Putamen (tissue), 1 donor: ENCODE measurements around the gene NKX1-1.
"Not testable (repeated sequence)": the region's sequence is repeated elsewhere in the genome, so short reads cannot be mapped to it uniquely, and the experiment has no call there.

Experiments
- DNase-seq: peaks from one replicate; pipeline ENCODE4 v3.0.0-alpha.2; 2016; ENCODE audit warnings: low spot score

NKX1-1 gene

DNA sequence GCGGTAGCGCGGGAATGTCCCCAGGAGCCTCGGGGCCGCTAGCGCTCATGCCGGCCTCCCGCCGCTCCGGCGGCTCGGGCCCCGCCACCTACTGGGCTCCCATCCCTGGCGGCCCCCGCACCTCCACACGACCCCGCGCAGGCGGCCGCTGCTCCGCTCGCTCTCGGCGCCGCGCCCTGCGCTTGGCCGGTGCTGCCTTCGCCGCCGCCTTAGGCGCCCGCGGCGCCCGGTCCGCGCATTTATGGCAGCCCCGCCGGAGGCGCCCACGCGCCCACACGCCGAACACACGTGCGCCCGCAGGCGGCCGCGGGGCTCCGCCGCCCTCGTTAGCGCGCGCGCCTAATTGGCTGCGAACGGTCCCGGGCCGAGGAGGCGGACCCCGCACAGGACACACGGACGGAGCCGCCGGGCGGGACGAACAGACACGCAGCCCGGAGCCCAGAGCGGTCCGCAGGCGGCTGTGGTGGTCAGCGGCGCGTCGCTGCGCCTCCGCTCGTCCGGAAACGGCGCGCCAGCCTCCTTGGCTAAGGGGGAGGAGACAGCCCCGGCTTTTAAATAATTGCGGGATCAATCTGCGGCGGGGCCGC, at the start of gene NKX1-1:
Gene NKX1-1 (minus strand): TSS at position 49 of the 587 bp plus-strand sequence. CDS start 0 bp downstream, at position 49.
- DNase-seq, result no peak

DNA sequence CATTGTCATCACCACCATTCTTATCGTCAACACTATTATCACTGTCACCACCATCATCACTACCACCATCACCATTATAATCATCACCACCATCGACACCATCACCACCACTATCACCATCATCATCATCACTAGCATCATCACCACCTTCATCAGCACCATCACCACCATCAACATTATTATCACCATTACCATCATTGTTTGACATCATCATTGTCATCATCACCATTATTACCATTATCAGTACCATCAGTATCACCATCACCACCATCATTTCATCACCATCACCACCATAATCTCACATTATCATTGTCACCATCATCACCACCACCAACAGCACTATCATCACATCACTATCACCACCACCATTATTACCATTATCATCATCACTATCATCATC, 47.5 kb upstream of the NKX1-1 start:
- DNase-seq, result no peak

DNA sequence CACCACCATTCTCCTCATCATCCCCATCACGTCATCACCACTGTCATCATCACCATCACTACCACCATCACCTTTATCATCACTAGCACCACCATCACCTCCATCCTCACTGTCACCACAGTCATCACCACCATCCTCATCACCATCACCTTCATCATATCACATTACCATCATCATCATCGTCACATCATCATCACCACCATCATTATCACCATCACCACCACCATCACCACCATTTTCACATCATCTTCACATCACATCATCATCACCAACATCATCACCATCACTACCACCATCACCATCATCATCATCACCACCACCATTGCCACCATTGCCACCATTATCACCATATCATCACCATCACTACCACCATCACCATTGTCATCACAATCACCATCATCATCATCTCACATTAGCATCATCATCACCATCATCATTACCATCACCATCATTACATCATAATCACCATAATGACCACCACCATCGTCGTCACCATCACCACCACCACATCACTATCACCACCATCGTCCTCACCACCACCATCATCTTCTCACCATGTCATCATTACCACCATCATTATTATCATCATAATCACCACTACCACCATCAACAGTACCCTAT, 46.3 kb upstream of the NKX1-1 start:
- DNase-seq, result no peak

DNA sequence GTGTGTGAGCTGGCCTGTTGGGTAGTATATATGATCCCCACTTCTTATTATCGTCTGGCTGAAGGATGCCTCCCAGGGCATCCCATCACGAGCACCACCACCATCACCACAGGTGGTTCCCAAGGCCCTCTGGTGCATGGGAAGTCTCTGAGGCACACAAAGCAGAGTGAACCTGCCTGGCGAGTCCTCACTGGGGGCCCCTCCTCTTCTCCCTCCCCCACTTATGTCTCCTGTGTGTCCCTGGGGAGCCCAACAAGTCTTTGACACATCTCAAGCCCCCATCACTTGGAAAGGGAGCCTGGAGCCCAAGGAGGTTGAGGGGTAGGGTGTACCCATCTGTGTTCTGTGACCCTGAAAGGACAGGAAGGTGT, 45.5 kb upstream of the NKX1-1 start:
- no peak for DNase-seq

DNA sequence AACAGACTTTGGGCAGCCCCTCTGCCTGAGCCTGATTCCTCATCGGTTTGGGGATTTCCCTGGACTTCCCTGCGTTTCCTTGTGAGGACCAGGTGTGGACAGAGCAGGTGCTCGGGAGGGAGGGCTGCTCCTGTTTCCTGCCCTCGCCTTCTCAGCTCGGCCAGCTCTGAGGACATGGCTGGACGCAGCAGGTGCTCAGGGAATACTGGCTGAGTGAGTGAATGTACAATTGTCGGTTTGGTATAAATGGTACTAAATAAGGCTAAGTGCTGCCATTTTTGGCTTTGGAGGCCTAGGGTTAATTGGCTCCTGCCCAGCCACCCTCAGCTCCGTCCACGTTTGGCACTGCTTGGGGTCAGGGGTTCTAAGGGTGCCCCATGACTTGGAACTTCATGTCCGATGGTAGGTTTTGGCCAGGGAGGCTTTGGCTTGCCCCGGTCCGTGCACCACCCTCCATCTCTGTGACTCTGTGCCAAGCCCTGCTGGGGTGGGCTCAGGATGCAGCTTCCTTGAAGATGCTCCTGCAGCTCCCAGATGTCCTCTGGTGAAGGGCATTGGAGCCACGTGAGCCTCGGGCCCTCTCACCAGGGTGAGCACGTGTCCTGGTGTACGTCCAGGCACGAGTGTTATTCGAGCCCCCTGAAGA, 45.0 kb upstream of the NKX1-1 start:
- DNase-seq, result no peak

DNA sequence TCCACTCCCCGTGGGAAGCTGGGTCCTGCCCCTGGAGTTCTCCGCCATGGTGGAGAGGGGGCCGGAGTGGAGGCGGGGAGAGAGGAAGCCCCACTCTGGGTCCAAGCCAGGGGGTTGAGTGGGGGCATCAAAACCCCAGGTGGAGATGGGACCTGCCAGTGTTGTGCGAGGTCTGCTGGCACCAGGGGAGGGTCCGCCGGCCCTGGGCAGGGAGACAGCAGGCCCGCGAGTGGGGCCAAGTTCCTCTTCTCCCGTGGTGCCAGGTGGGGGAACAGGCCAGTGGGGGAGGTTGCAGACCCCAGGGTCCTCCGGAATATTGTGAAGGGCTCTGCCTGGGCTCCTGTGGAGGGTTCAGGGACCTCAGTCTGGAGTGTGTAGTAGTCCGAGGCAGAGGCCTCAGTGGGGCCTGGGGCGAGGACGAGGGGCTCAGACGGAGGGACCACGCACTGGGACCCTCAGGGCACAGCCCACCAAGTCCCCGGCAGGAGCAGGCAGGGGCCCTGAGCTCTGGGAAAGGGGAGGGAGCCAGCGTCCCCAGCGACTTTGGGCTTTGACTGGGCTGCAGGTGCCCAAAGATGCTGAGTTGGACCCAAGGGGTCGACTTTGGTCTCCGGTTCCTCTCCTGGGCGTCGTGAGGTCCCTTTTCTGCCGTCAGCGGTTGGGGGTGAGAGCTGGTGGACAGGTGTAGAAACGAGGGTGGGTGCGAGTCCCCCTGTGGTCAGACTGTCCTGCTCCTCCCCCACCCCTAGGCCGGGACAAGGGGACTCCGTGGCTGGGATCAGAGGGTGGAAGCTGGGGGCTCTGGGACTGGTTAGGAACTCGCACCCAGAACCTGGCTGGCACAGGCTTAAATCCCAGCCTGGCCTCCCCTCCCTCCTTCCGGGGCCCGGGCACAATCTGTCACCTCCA, 43.8 kb upstream of the NKX1-1 start:
- no peak for DNase-seq

DNA sequence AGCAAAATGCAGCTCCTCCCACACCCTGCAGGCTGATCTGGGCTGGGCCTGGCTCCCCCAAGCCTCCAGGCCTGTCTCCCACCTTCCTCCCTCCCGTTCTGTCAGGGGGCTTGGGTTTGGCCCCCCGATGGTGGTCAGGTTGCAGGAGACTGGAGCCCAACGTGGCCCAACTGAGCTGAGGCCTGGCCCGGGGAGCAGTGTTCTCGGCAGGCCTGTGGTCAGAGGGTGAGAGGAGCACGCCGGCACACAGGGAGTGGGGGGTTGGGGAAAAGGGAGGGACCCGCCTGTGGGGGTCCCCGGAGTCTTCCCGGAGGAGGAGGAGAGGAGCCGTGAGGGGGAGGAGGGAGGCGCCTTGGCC, 43.2 kb upstream of the NKX1-1 start:
- DNase-seq, result no peak

DNA sequence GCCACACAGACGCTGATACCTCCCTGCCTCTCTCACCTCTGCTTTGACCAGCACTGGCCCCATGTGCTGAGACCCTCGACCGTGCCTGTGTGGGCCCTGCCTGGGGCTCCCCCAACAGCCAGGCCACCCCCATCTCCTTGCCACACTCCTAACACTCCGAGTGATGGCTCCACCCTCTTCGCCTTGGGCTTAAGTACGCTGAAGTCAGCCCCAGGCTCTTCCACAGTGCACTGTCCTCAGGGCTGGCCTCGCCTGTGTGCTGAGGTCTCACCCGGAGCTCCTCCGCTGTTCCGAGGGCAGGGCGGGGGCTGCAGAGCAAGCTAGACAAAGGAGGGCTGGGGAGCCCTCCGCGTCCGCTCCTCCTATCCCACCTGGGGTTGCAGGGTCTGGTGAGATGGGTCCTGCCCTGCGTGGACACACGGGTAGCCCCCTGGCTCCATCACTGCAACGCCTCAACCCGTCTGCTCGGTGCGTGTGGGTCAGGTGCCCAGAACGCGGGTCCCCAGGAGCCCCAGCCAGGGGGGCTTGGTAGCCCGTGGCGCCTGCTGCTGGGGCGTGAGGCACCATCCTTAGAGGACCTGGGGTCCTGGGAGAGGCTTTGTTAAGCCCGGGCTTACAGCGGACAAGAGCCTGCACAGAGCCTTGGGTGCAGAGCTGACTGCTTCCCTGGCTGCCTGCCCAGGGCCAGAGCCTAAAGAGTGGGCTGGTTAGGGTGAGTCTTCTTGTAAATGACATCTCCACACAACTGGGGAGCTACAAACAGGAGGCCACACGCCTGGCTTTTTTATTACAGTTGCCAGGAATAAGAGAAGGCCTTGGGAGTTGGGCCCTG, 42.6 kb upstream of the NKX1-1 start:
- DNase-seq, result no peak

DNA sequence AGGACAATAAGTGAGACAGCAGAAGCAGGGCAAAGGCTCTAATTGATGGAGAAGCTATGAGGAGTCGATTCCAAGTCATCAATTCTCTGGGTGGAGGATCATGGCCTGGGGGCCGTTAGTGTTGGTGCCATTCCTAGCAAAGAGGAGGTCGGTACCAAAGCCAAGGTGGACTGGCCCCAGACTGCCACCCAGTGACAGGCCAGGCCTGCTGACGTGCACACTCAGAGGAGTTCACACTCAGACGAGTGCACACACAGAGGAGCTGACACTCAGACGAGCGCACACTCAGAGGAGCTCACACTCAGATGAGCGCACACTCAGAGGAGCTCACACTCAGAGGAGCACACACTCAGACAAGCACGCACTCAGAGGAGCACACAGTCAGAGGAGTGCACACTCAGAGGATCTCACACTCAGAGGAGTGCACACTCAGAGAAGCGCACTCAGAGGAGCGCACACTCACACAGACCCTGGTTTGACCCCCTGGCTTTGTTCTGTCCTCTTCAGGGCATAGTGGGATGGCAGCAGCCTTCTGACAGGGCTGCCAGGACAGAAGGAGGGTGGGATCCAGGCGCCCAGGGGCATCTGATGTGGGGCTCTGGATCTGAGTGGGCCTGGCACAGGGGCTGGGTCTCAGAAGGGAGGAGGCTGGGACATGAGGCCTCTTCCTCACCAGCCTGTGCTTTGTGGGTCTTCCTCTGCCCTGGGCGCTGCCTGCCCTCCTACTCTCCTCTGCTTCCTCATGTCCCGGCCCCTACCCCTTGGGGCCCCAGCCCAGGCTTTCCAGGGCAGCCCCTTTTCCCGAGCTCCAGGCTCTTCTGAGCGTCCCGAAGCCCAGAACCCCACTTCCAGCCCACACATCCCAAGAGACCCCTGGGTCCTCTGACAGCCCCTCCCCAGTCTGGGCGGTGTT, 41.7 kb upstream of the NKX1-1 start:
- no peak for DNase-seq

DNA sequence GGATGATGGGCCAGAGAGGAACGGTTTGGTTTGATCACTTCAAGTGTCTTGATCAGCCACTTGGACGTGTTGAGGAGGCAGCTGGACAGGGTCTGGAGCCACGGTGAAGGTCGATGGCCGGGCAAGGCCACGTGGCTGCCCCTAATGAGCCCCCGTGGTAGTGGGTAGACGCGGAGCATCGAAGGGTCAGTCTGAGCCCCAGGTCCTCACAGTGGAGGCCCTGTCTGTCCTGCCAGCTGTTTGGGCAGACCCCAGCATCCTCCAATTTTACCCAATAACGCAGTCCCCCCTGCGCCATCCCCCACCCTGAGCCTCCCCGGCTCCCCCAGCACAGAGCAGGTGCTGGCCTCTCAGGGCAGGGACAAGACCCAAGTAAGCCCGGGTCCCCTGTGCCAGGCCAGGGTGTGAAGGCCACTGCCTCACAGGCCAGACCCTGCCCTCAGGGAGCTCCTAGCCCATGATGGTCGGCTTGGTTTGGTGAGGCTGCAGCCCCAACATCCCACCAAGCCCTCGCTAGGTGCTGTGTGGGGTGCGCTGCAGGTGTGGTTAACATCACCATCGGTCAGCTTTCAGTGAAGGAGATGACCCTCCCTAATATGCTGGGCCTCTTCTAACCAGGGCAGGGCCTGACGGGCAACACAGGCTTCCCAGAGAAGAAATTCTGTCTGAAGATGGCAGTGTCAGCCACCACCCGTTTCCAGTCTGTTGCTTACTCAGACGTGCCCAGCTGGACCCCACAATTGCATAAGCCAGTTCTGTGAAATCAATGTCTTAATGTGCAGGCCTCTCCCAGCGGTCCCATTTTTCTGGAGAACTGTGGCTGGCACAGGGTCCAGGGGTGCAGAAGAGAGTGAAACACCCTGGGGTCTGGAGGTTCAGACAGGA, 40.5 kb upstream of the NKX1-1 start:
- no peak for DNase-seq

DNA sequence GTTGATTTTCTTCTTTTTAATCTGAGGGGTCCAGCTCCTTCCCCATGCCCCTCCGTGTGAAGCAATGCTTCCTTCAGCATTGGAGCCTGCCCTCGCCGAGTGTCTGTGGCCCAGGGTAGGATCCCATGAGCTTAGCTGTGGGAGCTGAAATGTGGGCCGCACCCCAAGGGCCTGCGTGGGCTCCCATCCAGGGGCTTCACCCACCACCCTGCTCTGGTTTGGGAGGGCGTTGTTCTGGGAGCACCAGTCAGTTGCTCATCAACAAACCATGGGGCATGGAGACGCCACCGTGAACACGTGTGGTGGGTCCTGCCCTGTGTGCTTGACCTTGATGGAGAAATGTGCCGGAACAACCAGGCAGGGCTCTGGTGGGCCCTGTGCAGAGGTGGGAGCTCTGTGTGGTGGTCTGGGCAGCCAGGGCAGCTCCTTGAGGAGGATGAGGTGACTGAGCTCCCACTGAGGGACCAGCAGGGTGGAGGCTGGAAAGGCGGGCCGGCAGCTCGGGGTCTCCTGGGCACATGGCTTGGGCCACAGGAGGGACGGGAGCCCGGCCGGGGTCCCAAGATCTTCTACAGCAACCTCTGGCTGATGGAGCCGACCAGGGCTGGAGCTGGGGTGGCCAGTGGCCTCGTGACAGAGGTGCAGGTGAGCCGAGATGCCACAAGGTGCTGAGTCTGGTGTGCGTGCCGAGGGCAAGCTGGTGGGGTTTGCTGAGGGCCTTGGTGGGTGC, 39.6 kb upstream of the NKX1-1 start:
- DNase-seq, result no peak

DNA sequence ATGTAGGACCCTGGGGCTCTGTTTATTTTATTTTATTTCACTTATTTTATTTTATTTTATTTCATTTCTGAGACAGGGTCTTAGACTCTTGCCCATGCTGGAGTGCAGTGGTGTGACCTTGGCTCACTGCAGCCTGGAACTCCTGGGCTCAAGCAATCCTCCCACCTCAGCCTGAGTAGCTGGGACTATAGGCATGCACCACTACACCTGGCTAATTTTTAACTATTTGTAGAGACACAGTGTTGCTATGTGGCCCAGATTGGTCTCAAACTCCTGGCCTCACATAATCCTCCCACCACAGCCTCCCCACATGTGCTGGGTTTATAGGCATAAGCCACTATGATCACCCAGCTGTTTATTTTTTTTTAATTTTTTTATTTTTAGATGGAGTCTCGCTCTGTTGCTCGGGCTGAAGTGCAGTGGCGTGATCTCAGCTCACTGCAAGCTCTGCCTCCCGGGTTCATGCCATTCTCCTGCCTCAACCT, 37.5 kb upstream of the NKX1-1 start:
- DNase-seq, result not testable (repeated sequence)

DNA sequence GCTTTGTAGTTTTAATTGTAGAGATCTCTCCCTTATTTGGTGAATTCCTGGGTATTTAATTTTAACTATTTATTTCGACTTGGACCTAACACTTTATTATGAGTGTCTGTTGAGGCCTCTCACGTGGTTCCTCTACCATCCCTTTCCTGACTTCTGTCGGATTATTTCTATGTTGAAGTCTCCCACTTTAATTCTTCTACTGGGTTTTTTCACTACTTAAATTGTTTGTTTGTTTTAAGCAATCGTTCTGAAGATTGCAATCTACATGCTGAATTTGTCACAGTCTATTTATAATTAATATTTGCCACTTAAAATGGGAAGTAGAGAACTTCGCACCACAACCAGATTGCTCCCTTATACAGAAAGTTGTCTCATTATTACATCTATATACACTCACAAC, 20.8 kb upstream of the NKX1-1 start:
- DNase-seq, result no peak

DNA sequence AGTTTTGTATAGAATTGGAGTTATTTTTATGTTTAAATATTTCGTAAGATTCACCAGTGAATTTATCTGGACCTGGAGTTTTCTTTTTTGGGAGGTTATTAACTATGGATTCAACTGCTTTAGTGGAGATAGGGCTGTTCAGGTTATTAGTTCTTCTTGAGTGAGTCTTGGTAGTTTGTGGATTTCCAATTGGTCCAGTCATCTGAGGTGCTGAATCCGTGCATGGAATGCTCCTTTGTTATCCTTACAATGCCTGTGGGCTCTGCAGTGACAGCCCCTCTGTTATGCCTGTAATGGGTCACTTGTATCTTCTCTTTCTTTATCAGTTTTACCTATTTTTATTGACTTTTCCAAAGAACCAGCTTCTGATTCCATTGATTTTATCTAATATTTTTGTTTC, 15.4 kb upstream of the NKX1-1 start:
- no peak for DNase-seq

DNA sequence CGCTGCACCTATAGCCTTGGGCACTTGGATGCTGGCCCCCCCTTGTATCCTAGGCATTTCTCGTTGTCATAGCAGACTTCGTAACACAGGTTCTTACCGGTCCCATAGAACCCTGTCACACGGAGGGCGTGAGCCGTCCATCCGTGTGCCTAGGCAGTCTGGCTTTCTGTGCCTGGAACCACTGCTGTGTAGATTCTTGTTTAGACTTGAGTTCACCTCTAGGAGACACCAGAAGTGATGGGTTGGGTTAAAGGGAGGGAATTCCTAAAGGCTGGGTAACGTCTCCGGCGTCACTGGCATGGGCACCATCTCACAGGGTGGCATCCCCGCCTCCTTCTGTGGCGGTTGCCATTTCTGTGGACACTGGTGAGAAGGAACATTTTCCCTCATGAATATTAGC, 13.5 kb upstream of the NKX1-1 start:
- DNase-seq, result no peak

DNA sequence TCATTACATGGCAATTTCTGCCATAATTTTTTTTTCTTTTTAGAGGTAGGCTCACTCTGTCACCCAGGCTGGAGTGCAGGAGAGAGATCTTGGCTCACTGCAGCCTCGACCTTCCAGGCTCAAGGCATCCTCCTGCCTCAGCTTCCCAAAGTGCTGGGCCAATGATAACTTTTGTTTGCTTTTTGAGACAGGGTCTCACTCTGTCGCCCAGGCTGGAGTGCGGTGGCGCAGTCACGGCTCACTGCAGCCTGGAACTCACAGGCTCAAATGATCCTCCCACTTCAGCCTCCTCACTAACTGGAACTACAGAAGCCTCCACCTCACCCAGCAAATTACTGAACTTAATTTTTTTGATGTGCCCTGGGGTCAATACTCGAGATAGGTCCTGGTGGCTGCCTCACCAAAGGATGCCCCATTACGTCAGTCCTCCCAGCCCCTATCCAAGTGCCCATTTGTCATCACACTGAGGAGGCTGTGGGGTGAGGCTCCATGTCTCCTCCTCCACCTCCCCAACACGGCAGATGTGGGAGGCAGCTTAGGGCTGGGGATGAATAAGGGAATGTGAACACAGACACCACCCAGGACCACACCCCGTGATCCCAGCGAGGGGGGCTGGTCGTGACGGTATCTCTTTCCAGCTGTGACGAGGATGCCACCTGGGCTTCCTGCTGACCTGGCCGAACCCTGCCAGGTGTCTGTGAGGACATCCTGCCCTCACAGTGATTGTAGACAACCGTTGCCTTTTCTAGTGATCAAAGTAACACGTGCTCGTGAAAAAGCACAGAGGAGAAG, 12.4 kb upstream of the NKX1-1 start:
- no peak for DNase-seq

DNA sequence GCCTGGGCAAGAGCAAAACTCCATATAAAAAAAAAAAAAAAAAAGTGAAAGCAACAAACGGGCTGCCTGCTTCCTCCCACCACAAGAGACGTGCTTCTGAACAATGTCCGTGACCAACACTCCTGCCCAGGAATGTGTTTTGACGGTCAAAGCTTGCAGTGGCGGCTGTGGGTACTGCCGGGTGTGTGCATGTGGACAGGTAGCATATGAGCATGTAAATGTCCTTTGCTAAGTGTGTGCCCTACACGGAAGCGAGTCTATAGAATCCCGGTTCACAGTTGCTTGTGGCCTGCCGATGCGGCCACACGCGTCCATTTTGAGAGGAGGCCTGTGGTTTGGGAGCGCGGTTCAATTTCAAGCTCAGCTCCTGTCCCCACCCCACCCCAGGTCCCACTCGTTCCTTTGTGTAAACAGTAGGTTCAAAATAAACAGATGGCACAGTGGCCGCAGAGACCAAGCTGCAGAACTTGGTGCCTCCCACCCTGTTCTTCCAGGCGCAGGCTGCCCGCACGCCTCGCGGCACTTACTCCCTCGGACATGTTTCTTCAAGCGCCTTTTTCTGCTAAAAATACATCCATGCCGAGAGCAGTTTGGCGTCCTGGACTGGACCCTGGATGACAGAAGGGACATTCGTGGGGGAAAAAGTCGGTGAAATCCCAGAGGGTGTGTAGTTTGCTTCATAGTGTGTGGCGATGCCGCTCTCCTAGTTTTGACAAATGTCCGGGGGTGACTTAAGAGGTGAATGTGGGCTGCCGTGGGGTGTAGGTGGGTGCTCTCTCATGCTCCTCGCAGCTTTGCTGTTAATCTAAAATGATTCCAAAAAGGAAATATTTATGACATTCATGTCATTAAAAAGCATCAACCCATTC, 11.5 kb upstream of the NKX1-1 start:
- DNase-seq, result no peak
